ENCODE measurements around the gene TBC1D8. TPM values are rescaled to one million over a fixed set of nuclear protein-coding genes. Genes with fewer than 3 reads are reported as not detected.
"Not testable (repeated sequence)": the region's sequence is repeated elsewhere in the genome, so short reads cannot be mapped to it uniquely, and the experiment has no call there.

The TBC1D8 gene
- total and polyA plus RNA-seq, 2 donors (not counting 1 experiment from before 2014, with no cell fraction given) = 1.7 to 15.7 TPM

DNA sequence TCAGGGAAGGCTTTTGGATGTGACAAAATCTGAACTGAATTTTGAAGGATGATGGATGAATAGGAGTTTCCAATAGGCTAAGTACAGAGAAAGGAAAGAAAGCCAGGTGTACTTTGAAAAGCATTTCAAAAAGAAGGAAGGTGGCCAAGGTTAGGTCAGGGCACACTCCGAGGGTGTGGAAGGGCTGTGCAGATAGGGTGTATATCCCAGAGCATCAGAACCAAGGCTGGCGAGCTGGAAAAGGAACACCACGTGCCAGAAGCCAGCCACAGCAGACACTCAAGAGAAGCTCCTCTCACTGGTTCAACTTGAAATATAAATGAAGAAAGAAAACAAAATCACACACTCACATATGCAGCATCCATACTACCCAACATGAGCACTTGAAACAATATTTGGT is 98.1 kb downstream of the TBC1D8 start:
- H3K27ac ChIP-seq (ENCODE audit: low read length in 2 of 2) = no peak overlapping the region
- H3K9me3 ChIP-seq (ENCODE audit: control extremely low read depth in 1 of 3, control insufficient read depth in 2 of 3, insufficient read depth in 1 of 3, low read length in 2 of 3) = peaks cover 0 to 5% (median 0%) of the 10 kb centered on the region in 3 donors
- H2AFZ ChIP-seq (ENCODE audit: insufficient read depth, low read depth, low read length, poor library complexity, severe bottlenecking) = no peak overlapping the region
- DNase-seq = no peak
- no peak for TF ChIP-seq EZH2 (IDR thresholded peaks at IDR 0.05; ENCODE audit: borderline replicate concordance, insufficient read depth, low read depth, low read length, poor library complexity, severe bottlenecking)
- TF ChIP-seq, protein P1, sequence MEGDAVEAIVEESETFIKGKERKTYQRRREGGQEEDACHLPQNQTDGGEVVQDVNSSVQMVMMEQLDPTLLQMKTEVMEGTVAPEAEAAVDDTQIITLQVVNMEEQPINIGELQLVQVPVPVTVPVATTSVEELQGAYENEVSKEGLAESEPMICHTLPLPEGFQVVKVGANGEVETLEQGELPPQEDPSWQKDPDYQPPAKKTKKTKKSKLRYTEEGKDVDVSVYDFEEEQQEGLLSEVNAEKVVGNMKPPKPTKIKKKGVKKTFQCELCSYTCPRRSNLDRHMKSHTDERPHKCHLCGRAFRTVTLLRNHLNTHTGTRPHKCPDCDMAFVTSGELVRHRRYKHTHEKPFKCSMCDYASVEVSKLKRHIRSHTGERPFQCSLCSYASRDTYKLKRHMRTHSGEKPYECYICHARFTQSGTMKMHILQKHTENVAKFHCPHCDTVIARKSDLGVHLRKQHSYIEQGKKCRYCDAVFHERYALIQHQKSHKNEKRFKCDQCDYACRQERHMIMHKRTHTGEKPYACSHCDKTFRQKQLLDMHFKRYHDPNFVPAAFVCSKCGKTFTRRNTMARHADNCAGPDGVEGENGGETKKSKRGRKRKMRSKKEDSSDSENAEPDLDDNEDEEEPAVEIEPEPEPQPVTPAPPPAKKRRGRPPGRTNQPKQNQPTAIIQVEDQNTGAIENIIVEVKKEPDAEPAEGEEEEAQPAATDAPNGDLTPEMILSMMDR (IDR thresholded peaks at IDR 0.05) = no peak
- H3K4me1 ChIP-seq (ENCODE audit: control insufficient read depth in 2 of 2, insufficient read depth in 2 of 2, low read length in 2 of 2) = no peaks in the 10 kb centered on the region
- Mint-ChIP-seq H3K4me3 (no peak overlapping the region), H3K4me1 (no peaks in the 10 kb centered on the region), H3K9me3 (ENCODE audit: insufficient read depth) (no peaks in the 10 kb centered on the region), H3K27me3 (no peaks in the 10 kb centered on the region), H3K27ac (no peak overlapping the region)
- no peak for ATAC-seq (ENCODE audit: low read depth)
- no peaks in the 10 kb centered on the region for H3K79me2 ChIP-seq (ENCODE audit: control insufficient read depth, insufficient read depth, low read length)
- no peaks in the 10 kb centered on the region for H4K20me1 ChIP-seq (ENCODE audit: control insufficient read depth, insufficient read depth, low read length, poor library complexity, severe bottlenecking)
- H3K27me3 ChIP-seq (replicated peaks in 1 of 4; ENCODE audit: control extremely low read depth in 1 of 4, control insufficient read depth in 3 of 4, insufficient read depth in 4 of 4, low read length in 3 of 4) = no peaks in the 10 kb centered on the region
- CTCF ChIA-PET = interaction anchor here (2.2 kb wide), 1 partner anchor 152 kb away, joined by 7 read pairs; no protein-coding TSS in a partner anchor
- H3K36me3 ChIP-seq (replicated peaks in 1 of 2; ENCODE audit: control extremely low read depth in 1 of 2, control insufficient read depth in 1 of 2, extremely low read depth in 1 of 2, insufficient read depth in 2 of 2, low read length in 1 of 2) = no peaks in the 10 kb centered on the region
- H3K4me3 ChIP-seq (ENCODE audit: control extremely low read depth in 1 of 5, extremely low read depth in 1 of 5, insufficient read depth in 1 of 5, low read depth in 2 of 5, low read length in 4 of 5) = no peak overlapping the region
- no peak overlapping the region for H3K4me2 ChIP-seq (replicated peaks; ENCODE audit: low read depth, low read length, poor library complexity, severe bottlenecking)
- H3K9ac ChIP-seq (ENCODE audit: low read length) = no peak overlapping the region
- WGBS (ENCODE audit: insufficient coverage) = 76% methylated on average over 2 of the region's 3 CpGs
- intact Hi-C loops (cut with micrococcal nuclease) = no loop called here
- POLR2A ChIA-PET = no interaction called here

DNA sequence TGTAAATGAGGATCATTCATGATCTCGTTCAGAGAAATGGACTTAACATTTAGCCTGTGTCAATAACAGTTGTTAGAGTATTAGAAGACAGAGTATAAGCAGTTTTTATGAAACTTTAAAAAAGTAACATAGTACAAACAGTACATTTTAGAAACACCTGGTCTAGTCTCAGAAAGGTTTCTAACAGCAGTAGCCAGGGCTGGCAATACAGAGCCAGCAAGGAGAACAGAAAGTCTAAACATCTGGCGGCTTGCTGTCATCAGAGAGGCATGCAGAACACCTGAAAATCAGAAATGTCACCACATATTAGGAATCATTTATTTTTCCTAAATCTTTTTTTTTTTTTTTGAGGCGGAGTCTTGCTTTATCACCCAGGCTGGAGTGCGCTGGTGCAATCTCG is 99.0 kb downstream of the TBC1D8 start:
- DNase-seq (no peak), ATAC-seq (ENCODE audit: low read depth) (no peak)
- H3K9me3 ChIP-seq (ENCODE audit: control extremely low read depth in 1 of 3, control insufficient read depth in 2 of 3, insufficient read depth in 1 of 3, low read length in 2 of 3) = peaks cover 0 to 5% (median 0%) of the 10 kb centered on the region in 3 donors
- no peak overlapping the region for H2AFZ ChIP-seq (ENCODE audit: insufficient read depth, low read depth, low read length, poor library complexity, severe bottlenecking)
- H3K79me2 ChIP-seq (ENCODE audit: control insufficient read depth, insufficient read depth, low read length) = no peaks in the 10 kb centered on the region
- WGBS (ENCODE audit: insufficient coverage) = 89% methylated on average over 1 of the region's 5 CpGs
- no peak overlapping the region for H3K9ac ChIP-seq (ENCODE audit: low read length)
- H3K4me3 ChIP-seq (ENCODE audit: control extremely low read depth in 1 of 5, extremely low read depth in 1 of 5, insufficient read depth in 1 of 5, low read depth in 2 of 5, low read length in 4 of 5) = no peak overlapping the region
- H3K4me1 Mint-ChIP-seq = no peaks in the 10 kb centered on the region
- TF ChIP-seq, protein P1 (IDR thresholded peaks at IDR 0.05) = no peak
- TF ChIP-seq EZH2 (IDR thresholded peaks at IDR 0.05; ENCODE audit: borderline replicate concordance, insufficient read depth, low read depth, low read length, poor library complexity, severe bottlenecking) = no peak
- H3K4me2 ChIP-seq (replicated peaks; ENCODE audit: low read depth, low read length, poor library complexity, severe bottlenecking) = no peak overlapping the region
- H3K36me3 ChIP-seq (replicated peaks in 1 of 2; ENCODE audit: control extremely low read depth in 1 of 2, control insufficient read depth in 1 of 2, extremely low read depth in 1 of 2, insufficient read depth in 2 of 2, low read length in 1 of 2) = no peaks in the 10 kb centered on the region
- no peaks in the 10 kb centered on the region for H4K20me1 ChIP-seq (ENCODE audit: control insufficient read depth, insufficient read depth, low read length, poor library complexity, severe bottlenecking)
- no peaks in the 10 kb centered on the region for H3K4me1 ChIP-seq (ENCODE audit: control insufficient read depth in 2 of 2, insufficient read depth in 2 of 2, low read length in 2 of 2)
- H3K27ac ChIP-seq (ENCODE audit: low read length in 2 of 2) = no peak overlapping the region
- H3K27ac Mint-ChIP-seq = no peak overlapping the region
- intact Hi-C loops (cut with micrococcal nuclease) = no loop called here
- H3K9me3 Mint-ChIP-seq (ENCODE audit: insufficient read depth) = no peaks in the 10 kb centered on the region
- no peaks in the 10 kb centered on the region for H3K27me3 ChIP-seq (replicated peaks in 1 of 4; ENCODE audit: control extremely low read depth in 1 of 4, control insufficient read depth in 3 of 4, insufficient read depth in 4 of 4, low read length in 3 of 4)
- no peak overlapping the region for H3K4me3 Mint-ChIP-seq
- H3K27me3 Mint-ChIP-seq = no peaks in the 10 kb centered on the region
- ChIA-PET POLR2A (no interaction called here), CTCF (interaction anchor here (2.2 kb wide), 1 partner anchor 153 kb away, joined by 7 read pairs; no protein-coding TSS in a partner anchor)

DNA sequence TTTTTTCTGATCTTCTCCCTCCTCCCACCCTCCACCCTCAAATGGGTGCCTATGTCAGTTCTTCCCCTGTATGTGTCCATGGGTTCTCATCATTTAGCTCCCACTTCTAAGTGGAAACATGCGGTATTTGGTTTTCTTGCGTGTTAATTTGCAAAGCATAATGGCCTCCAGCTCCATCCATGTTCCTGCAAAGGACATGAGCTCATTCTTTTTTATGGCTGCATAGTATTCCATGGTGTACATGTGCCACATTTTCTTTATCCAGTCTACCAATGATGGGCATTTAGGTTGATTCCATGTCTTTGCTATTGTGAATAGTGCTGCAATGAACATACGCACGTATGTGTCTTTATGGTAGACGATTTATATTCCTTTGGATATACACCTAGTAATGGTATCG is 100.3 kb downstream of the TBC1D8 start:
- H3K36me3 ChIP-seq (replicated peaks in 1 of 2; ENCODE audit: control extremely low read depth in 1 of 2, control insufficient read depth in 1 of 2, extremely low read depth in 1 of 2, insufficient read depth in 2 of 2, low read length in 1 of 2); H3K4me3 Mint-ChIP-seq; POLR2A ChIA-PET; H3K27ac Mint-ChIP-seq; H3K27me3 Mint-ChIP-seq; H3K4me3 ChIP-seq (ENCODE audit: control extremely low read depth in 1 of 5, extremely low read depth in 1 of 5, insufficient read depth in 1 of 5, low read depth in 2 of 5, low read length in 4 of 5); H3K4me1 ChIP-seq (ENCODE audit: control insufficient read depth in 2 of 2, insufficient read depth in 2 of 2, low read length in 2 of 2); H3K9me3 ChIP-seq (ENCODE audit: control extremely low read depth in 1 of 3, control insufficient read depth in 2 of 3, insufficient read depth in 1 of 3, low read length in 2 of 3); H3K79me2 ChIP-seq (ENCODE audit: control insufficient read depth, insufficient read depth, low read length); DNase-seq; H2AFZ ChIP-seq (ENCODE audit: insufficient read depth, low read depth, low read length, poor library complexity, severe bottlenecking); H3K9me3 Mint-ChIP-seq (ENCODE audit: insufficient read depth); H3K27ac ChIP-seq (ENCODE audit: low read length in 2 of 2); H3K4me1 Mint-ChIP-seq; H3K4me2 ChIP-seq (replicated peaks; ENCODE audit: low read depth, low read length, poor library complexity, severe bottlenecking); H4K20me1 ChIP-seq (ENCODE audit: control insufficient read depth, insufficient read depth, low read length, poor library complexity, severe bottlenecking); H3K27me3 ChIP-seq (replicated peaks in 1 of 4; ENCODE audit: control extremely low read depth in 1 of 4, control insufficient read depth in 3 of 4, insufficient read depth in 4 of 4, low read length in 3 of 4); intact Hi-C loops (cut with micrococcal nuclease); ATAC-seq (ENCODE audit: low read depth); H3K9ac ChIP-seq (ENCODE audit: low read length): not testable (repeated sequence)
- WGBS (ENCODE audit: insufficient coverage) = 90% methylated on average over 5 of the region's 6 CpGs
- CTCF ChIA-PET = interaction anchor here (2.2 kb wide), 1 partner anchor 154 kb away, joined by 7 read pairs; no protein-coding TSS in a partner anchor

All from B cell (primary cell).